GM23338 (cell line): ENCODE results near the gene FXYD6. TPM values are rescaled to one million over a fixed set of nuclear protein-coding genes. Genes with fewer than 3 reads are reported as not detected.

Source experiments
- ATAC-seq: fragments of 200-7000 bp; cut with Tn5 transposase; 3 replicates; pipeline ENCODE4 v1.9.1; 2020
- DNase-seq: peaks from one replicate; pipeline ENCODE4 v3.0.0-alpha.2; 2015; ENCODE audit warnings: low spot score
- H2AFZ ChIP-seq: fragments of 200-600 bp; sonication (generic); 2 replicates; pipeline ENCODE4 v1.8.0; 2016; ENCODE audit warnings: antibody characterized with exemption, mild to moderate bottlenecking, moderate library complexity
- H3F3A ChIP-seq: fragments of 200-600 bp; sonication (generic); replicated peaks from 2 replicates; pipeline ENCODE4 v1.8.0; 2017; ENCODE audit warnings: antibody characterized with exemption, mixed run types, low read depth
- H3K27ac ChIP-seq: fragments of 200-600 bp; sonication (generic); 2 replicates; pipeline ENCODE4 v1.6.1; 2016; ENCODE audit warnings: low read depth
- H3K27me3 ChIP-seq: fragments of 200-600 bp; sonication (generic); 2 replicates; pipeline ENCODE4 v1.8.0; 2016; ENCODE audit warnings: mild to moderate bottlenecking, mixed run types, moderate library complexity; ENCODE audit not compliant: insufficient read depth
- H3K36me3 ChIP-seq: fragments of 200-600 bp; sonication (generic); 2 replicates; pipeline ENCODE4 v1.8.0; 2016; ENCODE audit warnings: mild to moderate bottlenecking; ENCODE audit not compliant: insufficient read depth
- H3K4me1 ChIP-seq: fragments of 200-600 bp; sonication (generic); 2 replicates; pipeline ENCODE4 v1.8.0; 2016; ENCODE audit warnings: mild to moderate bottlenecking, moderate library complexity; ENCODE audit not compliant: insufficient read depth
- H3K4me2 ChIP-seq: fragments of 200-600 bp; sonication (generic); 2 replicates; pipeline ENCODE4 v1.7.1; 2017; ENCODE audit warnings: mixed run types
- H3K4me3 ChIP-seq: fragments of 200-600 bp; sonication (generic); 2 replicates; pipeline ENCODE4 v1.6.1; 2016; ENCODE audit warnings: mixed run types
- H3K79me2 ChIP-seq: fragments of 200-600 bp; sonication (generic); replicated peaks from 2 replicates; pipeline ENCODE4 v1.8.0; 2017; ENCODE audit warnings: mild to moderate bottlenecking; ENCODE audit not compliant: insufficient read depth
- H3K9me2 ChIP-seq: fragments of 200-600 bp; sonication (generic); 2 replicates; pipeline ENCODE4 v1.8.0; 2017; ENCODE audit not compliant: insufficient read depth
- H4K20me1 ChIP-seq: fragments of 200-600 bp; sonication (generic); replicated peaks from 2 replicates; pipeline ENCODE4 v1.8.0; 2017; ENCODE audit warnings: mild to moderate bottlenecking; ENCODE audit not compliant: insufficient read depth
- H3K27ac Mint-ChIP-seq: 2 replicates; pipeline ENCODE4 v1.8.0; 2020; ENCODE audit warnings: inconsistent platforms, mild to moderate bottlenecking, moderate library complexity, mixed read lengths
- H3K27me3 Mint-ChIP-seq: 3 replicates; pipeline ENCODE4 v1.8.0; 2022; ENCODE audit warnings: low read depth, mild to moderate bottlenecking, moderate library complexity, mixed read lengths, inconsistent platforms; ENCODE audit not compliant: insufficient read depth, poor library complexity
- H3K36me3 Mint-ChIP-seq: 3 replicates; pipeline ENCODE4 v1.8.0; 2021; ENCODE audit warnings: low read depth, mild to moderate bottlenecking, inconsistent platforms, moderate library complexity, mixed read lengths
- H3K4me1 Mint-ChIP-seq: 3 replicates; pipeline ENCODE4 v1.8.0; 2020; ENCODE audit warnings: mild to moderate bottlenecking, inconsistent platforms, mixed read lengths
- H3K4me3 Mint-ChIP-seq: 3 replicates; pipeline ENCODE4 v1.8.0; 2021; ENCODE audit warnings: moderate library complexity, mild to moderate bottlenecking, inconsistent platforms, mixed read lengths
- H3K9me3 Mint-ChIP-seq: 3 replicates; pipeline ENCODE4 v1.8.0; 2020; ENCODE audit warnings: moderate library complexity, mild to moderate bottlenecking, inconsistent platforms, mixed read lengths
- CREB1 ChIP-seq: fragments of 250-450 bp; sonication (Bioruptor Pico); IDR thresholded peaks from 2 replicates; pipeline ENCODE4 v1.5.0; 2020; ENCODE audit warnings: low read depth, mild to moderate bottlenecking, moderate library complexity
- EZH2 ChIP-seq: fragments of 200-600 bp; sonication (generic); IDR thresholded peaks from one replicate; pipeline ENCODE4 v1.8.0; 2017; ENCODE audit warnings: antibody characterized with exemption, mild to moderate bottlenecking, low read depth; ENCODE audit not compliant: unreplicated experiment
- EZH2phosphoT487 ChIP-seq: fragments of 200-600 bp; sonication (generic); IDR thresholded peaks from one replicate; pipeline ENCODE4 v1.8.1; 2018; ENCODE audit warnings: antibody characterized with exemption; ENCODE audit not compliant: unreplicated experiment
- NANOG ChIP-seq: IDR thresholded peaks from 2 replicates; pipeline ENCODE4 v1.6.1; 2016; ENCODE audit warnings: antibody characterized with exemption, borderline replicate concordance
- POLR2AphosphoS5 ChIP-seq: IDR thresholded peaks from 2 replicates; pipeline ENCODE4 v1.6.1; 2016; ENCODE audit warnings: antibody characterized with exemption, low read depth
- STAT1 ChIP-seq: IDR thresholded peaks from one replicate; pipeline ENCODE4 v1.6.1; 2016; ENCODE audit warnings: antibody characterized with exemption; ENCODE audit not compliant: unreplicated experiment
- ZNF331 ChIP-seq: fragments of 250-450 bp; sonication (Bioruptor Pico); IDR thresholded peaks from 2 replicates; pipeline ENCODE4 v1.5.0; 2020; ENCODE audit warnings: low read depth, mild to moderate bottlenecking, moderate library complexity
- polyA plus RNA-seq: library from polyadenylated mRNA; unstranded; fragments of >200 nt; fragmentation: Nextera tagmentation; extraction: Ambion mirVana; gene quantifications from 2 replicates; pipeline ENCODE4 v1.2.1, GENCODE V29; 2016
- total RNA-seq: library from RNA; depleted of rRNA; stranded (reverse); fragments of >200 nt; shearing (Covaris generic); gene quantifications from 2 replicates; pipeline ENCODE4 v1.2.3, GENCODE V29; 2014
- TF ChIP-seq, protein P1 (sequence below), 2 experiments: fragments of 200-600 bp in 1 of 2; sonication (generic) in 1 of 2; conservative IDR thresholded peaks; 2 replicates each; pipeline versions ENCODE4 v1.5.1 to v1.6.1; 2016 to 2017; ENCODE audit warnings: antibody characterized with exemption in 2 of 2, low read depth in 2 of 2, mild to moderate bottlenecking in 2 of 2, moderate library complexity in 1 of 2
- TF ChIP-seq, protein P2 (sequence below): fragments of 250-450 bp; sonication (Bioruptor Pico); IDR thresholded peaks from 2 replicates; pipeline ENCODE4 v1.5.0; 2020; ENCODE audit warnings: mild to moderate bottlenecking, moderate library complexity
- TF ChIP-seq, protein P3 (sequence below): IDR thresholded peaks from 2 replicates; pipeline ENCODE4 v1.6.1; 2016; ENCODE audit warnings: antibody characterized with exemption

Gene FXYD6
- total and polyA plus RNA-seq, 2 experiments from 2014 or later: 26.2 to 30.7 TPM

DNA sequence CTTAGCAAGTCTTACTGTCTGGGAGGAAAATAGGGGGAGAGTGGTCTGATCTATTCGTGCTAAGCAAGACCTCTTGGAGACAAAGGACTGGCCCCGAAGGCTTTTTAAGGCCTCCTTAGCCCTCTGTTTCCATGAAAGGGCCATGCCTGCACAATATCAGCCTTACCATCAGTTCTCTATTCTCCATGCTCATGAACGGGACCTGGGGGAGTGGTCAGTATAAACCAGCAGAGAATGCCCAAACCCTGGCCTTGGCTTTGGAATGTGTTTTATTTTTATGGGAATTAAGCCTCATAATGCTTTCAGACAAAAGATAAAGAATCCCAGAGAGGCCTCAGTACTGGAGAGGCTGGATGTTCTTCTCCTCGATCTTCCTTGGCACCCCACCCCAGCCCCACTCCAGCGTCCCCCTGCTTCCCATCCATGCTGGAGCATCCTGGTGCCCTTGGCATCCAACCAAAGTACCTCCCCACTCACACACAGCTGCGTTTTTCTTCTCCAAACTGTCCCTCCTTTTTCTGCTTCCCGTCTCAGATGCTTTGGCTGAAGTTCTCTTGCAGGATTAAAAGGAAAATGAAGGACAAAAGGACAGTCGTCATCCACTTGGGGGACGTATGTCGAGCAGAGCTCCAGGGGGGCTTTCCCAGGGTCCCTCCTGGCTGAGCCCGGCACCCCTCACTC lies 18.6 kb downstream of the FXYD6 start (continued):
- TF ChIP-seq, protein P1, sequence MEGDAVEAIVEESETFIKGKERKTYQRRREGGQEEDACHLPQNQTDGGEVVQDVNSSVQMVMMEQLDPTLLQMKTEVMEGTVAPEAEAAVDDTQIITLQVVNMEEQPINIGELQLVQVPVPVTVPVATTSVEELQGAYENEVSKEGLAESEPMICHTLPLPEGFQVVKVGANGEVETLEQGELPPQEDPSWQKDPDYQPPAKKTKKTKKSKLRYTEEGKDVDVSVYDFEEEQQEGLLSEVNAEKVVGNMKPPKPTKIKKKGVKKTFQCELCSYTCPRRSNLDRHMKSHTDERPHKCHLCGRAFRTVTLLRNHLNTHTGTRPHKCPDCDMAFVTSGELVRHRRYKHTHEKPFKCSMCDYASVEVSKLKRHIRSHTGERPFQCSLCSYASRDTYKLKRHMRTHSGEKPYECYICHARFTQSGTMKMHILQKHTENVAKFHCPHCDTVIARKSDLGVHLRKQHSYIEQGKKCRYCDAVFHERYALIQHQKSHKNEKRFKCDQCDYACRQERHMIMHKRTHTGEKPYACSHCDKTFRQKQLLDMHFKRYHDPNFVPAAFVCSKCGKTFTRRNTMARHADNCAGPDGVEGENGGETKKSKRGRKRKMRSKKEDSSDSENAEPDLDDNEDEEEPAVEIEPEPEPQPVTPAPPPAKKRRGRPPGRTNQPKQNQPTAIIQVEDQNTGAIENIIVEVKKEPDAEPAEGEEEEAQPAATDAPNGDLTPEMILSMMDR (conservative IDR thresholded peaks at IDR 0.05; ENCODE audit: low read depth in 2 of 2): no peak
- TF ChIP-seq NANOG (no peak), EZH2 (no peak), EZH2phosphoT487 (no peak)

DNA sequence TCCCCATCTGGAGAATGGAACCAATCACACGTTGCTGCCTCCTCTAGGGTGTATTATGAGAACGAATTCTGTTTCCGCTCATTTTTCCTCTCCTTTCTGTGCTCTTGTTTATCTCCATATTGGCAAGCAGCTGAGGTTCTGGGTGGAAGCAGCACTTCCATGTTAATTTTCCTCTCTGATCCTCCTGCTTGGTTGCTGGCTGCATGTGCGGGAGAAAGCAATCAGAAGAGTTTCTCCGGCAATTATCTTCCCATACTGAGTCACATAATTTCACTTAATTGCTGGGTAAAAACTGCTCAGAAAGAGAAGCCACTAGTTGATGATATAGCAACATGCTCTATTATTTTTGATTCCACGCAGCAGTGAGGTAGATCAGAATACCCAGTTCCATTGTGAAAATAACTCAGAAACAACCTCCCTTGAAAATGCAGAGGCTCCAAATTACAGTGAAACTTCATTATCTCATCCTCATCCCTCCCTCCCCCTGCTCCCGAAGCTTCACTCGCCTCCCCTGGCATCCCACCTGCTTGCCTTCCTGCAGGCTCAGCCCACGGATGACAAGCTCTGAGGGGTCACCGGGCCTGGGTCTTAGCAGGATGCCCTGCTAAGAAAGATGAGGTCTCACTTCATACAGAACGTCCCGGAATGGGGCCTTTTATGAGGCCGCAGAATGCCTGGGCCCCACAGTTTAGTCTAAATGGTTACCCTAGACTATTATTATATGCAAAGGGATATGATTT lies 20.4 kb downstream of the FXYD6 start:
- Histone ChIP-seq H3K4me3 (no peak overlapping the region), H3K36me3 (no peaks in the 10 kb centered on the region), H3F3A (no peaks in the 10 kb centered on the region), H2AFZ (no peak overlapping the region), H3K27ac (no peak overlapping the region), H3K27me3 (no peaks in the 10 kb centered on the region), H4K20me1 (peaks cover 4% of the 10 kb centered on the region; the same call in 1 of the 2 replicates), H3K4me2 (no peak overlapping the region), H3K9me2 (no peaks in the 10 kb centered on the region), H3K4me1 (peaks cover 10% of the 10 kb centered on the region; the same call in 1 of the 2 replicates), H3K79me2 (0 out of 2 replicates have a peak, but pooled peaks cover 7% of the 10 kb centered on the region)
- no peak overlapping the region for H3K27ac Mint-ChIP-seq
- peaks cover 3% of the 10 kb centered on the region for H3K27me3 Mint-ChIP-seq
- H3K36me3 Mint-ChIP-seq: peaks cover 13% of the 10 kb centered on the region
- peaks cover 30% of the 10 kb centered on the region for H3K4me1 Mint-ChIP-seq
- ATAC-seq: no peak
- H3K4me3 Mint-ChIP-seq: no peak overlapping the region
- no peak for DNase-seq
- H3K9me3 Mint-ChIP-seq: peaks cover 9% of the 10 kb centered on the region; the same call in 2 of the 3 replicates
- TF ChIP-seq STAT1 (no peak), EZH2phosphoT487 (no peak), CREB1 (CRISPR knock-in tag) (no peak), ZNF331 (CRISPR knock-in tag) (no peak), POLR2AphosphoS5 (no peak), EZH2 (no peak)
- TF ChIP-seq, protein P2, sequence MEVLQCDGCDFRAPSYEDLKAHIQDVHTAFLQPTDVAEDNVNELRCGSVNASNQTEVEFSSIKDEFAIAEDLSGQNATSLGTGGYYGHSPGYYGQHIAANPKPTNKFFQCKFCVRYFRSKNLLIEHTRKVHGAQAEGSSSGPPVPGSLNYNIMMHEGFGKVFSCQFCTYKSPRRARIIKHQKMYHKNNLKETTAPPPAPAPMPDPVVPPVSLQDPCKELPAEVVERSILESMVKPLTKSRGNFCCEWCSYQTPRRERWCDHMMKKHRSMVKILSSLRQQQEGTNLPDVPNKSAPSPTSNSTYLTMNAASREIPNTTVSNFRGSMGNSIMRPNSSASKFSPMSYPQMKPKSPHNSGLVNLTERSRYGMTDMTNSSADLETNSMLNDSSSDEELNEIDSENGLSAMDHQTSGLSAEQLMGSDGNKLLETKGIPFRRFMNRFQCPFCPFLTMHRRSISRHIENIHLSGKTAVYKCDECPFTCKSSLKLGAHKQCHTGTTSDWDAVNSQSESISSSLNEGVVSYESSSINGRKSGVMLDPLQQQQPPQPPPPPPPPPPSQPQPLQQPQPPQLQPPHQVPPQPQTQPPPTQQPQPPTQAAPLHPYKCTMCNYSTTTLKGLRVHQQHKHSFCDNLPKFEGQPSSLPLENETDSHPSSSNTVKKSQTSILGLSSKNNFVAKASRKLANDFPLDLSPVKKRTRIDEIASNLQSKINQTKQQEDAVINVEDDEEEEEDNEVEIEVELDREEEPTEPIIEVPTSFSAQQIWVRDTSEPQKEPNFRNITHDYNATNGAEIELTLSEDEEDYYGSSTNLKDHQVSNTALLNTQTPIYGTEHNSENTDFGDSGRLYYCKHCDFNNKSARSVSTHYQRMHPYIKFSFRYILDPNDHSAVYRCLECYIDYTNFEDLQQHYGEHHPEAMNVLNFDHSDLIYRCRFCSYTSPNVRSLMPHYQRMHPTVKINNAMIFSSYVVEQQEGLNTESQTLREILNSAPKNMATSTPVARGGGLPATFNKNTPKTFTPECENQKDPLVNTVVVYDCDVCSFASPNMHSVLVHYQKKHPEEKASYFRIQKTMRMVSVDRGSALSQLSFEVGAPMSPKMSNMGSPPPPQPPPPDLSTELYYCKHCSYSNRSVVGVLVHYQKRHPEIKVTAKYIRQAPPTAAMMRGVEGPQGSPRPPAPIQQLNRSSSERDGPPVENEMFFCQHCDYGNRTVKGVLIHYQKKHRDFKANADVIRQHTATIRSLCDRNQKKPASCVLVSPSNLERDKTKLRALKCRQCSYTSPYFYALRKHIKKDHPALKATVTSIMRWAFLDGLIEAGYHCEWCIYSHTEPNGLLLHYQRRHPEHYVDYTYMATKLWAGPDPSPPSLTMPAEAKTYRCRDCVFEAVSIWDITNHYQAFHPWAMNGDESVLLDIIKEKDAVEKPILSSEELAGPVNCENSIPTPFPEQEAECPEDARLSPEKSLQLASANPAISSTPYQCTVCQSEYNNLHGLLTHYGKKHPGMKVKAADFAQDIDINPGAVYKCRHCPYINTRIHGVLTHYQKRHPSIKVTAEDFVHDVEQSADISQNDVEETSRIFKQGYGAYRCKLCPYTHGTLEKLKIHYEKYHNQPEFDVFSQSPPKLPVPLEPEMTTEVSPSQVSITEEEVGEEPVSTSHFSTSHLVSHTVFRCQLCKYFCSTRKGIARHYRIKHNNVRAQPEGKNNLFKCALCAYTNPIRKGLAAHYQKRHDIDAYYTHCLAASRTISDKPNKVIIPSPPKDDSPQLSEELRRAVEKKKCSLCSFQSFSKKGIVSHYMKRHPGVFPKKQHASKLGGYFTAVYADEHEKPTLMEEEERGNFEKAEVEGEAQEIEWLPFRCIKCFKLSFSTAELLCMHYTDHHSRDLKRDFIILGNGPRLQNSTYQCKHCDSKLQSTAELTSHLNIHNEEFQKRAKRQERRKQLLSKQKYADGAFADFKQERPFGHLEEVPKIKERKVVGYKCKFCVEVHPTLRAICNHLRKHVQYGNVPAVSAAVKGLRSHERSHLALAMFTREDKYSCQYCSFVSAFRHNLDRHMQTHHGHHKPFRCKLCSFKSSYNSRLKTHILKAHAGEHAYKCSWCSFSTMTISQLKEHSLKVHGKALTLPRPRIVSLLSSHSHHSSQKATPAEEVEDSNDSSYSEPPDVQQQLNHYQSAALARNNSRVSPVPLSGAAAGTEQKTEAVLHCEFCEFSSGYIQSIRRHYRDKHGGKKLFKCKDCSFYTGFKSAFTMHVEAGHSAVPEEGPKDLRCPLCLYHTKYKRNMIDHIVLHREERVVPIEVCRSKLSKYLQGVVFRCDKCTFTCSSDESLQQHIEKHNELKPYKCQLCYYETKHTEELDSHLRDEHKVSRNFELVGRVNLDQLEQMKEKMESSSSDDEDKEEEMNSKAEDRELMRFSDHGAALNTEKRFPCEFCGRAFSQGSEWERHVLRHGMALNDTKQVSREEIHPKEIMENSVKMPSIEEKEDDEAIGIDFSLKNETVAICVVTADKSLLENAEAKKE (CRISPR knock-in tag): no peak
- TF ChIP-seq, protein P1 (conservative IDR thresholded peaks at IDR 0.05; ENCODE audit: low read depth in 2 of 2): no peak
- TF ChIP-seq, protein P3, sequence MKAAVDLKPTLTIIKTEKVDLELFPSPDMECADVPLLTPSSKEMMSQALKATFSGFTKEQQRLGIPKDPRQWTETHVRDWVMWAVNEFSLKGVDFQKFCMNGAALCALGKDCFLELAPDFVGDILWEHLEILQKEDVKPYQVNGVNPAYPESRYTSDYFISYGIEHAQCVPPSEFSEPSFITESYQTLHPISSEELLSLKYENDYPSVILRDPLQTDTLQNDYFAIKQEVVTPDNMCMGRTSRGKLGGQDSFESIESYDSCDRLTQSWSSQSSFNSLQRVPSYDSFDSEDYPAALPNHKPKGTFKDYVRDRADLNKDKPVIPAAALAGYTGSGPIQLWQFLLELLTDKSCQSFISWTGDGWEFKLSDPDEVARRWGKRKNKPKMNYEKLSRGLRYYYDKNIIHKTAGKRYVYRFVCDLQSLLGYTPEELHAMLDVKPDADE: no peak
